Measurements from ENCODE around the gene TLE2. TPM values are rescaled to one million over a fixed set of nuclear protein-coding genes. Genes with fewer than 3 reads are reported as not detected.

Gene TLE2
- total and polyA plus RNA-seq, 9 of the 15 experiments (the other 6 are each of a cell fraction or from before 2014, with no cell fraction given), result 0.35 to 13.1 (median 6.2) TPM

GRCh38 chr19:2977001-2977745 is 51.9 kb downstream of the TLE2 start, which contains the start of gene TLE6 (continued):
- TF ChIP-seq HDAC2 (IDR thresholded peaks at IDR 0.05) (peak; percentile 75; the same call in 1 of the 2 replicates), HMG20B (CRISPR knock-in tag; IDR thresholded peaks at IDR 0.05) (no peak), PYGO2 (tag; IDR thresholded peaks at IDR 0.05) (no peak), ZNF707 (CRISPR knock-in tag; conservative IDR thresholded peaks at IDR 0.05) (no peak), MGA (IDR thresholded peaks at IDR 0.05) (peak; percentile 92), CGGBP1 (CRISPR knock-in tag; IDR thresholded peaks at IDR 0.05) (no peak), CBX1 (IDR thresholded peaks at IDR 0.05; ENCODE audit: low read depth) (no peak), CBFA2T2 (conservative IDR thresholded peaks at IDR 0.05) (peak; percentile 43; the same call in 1 of the 2 replicates), BRF1 (IDR thresholded peaks at IDR 0.05; ENCODE audit: borderline replicate concordance, extremely low read depth, insufficient read length) (no peak), FOS (IDR thresholded peaks at IDR 0.05; ENCODE audit: extremely low read depth, insufficient read length) (peak; percentile 86), RB1 (IDR thresholded peaks at IDR 0.05; ENCODE audit: low read depth) (0 out of 2 replicates have a peak, but pooled peaks have one; percentile 23), DPF2 (IDR thresholded peaks at IDR 0.05) (no peak), ZNF384 (IDR thresholded peaks at IDR 0.05; ENCODE audit: low read depth, low read length) (no peak), POLR2AphosphoS2 (IDR thresholded peaks at IDR 0.05; ENCODE audit: low read length) (no peak), NFIX (CRISPR knock-in tag; IDR thresholded peaks at IDR 0.05; ENCODE audit: low read depth) (no peak), ZFP91 (CRISPR knock-in tag; IDR thresholded peaks at IDR 0.05) (no peak), HDGF (IDR thresholded peaks at IDR 0.05) (no peak)
